Nephron progenitor cell (in vitro differentiated cells): ENCODE results near the gene SKIC8.

Experiments
- DNase-seq: peaks from one replicate; pipeline ENCODE4 v3.0.0; 2021
- H3K27ac Mint-ChIP-seq: 2 replicates; pipeline ENCODE4 v1.8.0; 2021; ENCODE audit warnings: mild to moderate bottlenecking, moderate library complexity, mixed read lengths
- H3K27me3 Mint-ChIP-seq: 2 replicates; pipeline ENCODE4 v1.8.0; 2021; ENCODE audit warnings: mild to moderate bottlenecking, low read depth, mixed read lengths; ENCODE audit not compliant: poor library complexity
- H3K36me3 Mint-ChIP-seq: 2 replicates; pipeline ENCODE4 v1.8.0; 2021; ENCODE audit warnings: low read depth, mixed read lengths
- H3K4me1 Mint-ChIP-seq: 2 replicates; pipeline ENCODE4 v1.8.0; 2021; ENCODE audit warnings: mixed read lengths
- H3K4me3 Mint-ChIP-seq: 2 replicates; pipeline ENCODE4 v1.8.0; 2021; ENCODE audit warnings: mild to moderate bottlenecking, moderate library complexity, mixed read lengths
- H3K9me3 Mint-ChIP-seq: 2 replicates; pipeline ENCODE4 v1.8.0; 2021; ENCODE audit warnings: mild to moderate bottlenecking, moderate library complexity, mixed read lengths
- TF ChIP-seq, protein P1 (sequence below): fragments of 200-600 bp; sonication (generic); IDR thresholded peaks from 2 replicates; pipeline ENCODE4 v1.5.0; 2021; ENCODE audit warnings: antibody characterized with exemption

Gene SKIC8

DNA sequence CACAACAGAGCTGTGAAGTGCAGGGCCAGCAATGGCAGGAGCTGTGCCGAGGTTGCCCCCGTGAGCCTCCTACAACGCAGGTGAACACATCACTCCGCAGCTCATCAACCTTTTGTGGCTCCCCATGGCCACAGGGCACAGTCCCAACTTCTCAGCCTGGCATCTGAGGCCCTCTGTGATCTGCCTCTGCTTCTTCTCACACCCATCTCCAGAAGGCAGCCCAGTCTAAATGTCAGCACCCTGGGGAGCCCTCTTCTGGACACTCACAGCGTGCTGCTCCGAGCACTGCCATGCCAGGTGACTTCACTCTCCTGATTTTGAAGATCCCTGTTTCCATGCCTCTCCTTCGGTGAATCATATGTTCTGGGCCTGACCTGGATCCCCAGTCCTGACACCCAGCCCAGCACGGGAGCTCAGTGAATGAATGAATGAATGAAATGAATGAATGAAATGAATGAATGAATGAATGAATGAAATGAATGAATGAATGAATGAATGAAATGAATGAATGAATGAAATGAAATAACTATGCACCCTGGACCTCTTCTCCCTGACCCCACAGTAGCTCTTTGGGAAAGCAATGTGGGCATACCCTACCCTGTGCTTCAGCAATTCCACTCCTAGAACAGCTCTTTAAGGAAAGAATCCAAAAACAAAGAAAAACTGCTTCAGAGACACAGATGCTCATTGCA is 17.9 kb upstream of the SKIC8 start:
- no peak for DNase-seq

DNA sequence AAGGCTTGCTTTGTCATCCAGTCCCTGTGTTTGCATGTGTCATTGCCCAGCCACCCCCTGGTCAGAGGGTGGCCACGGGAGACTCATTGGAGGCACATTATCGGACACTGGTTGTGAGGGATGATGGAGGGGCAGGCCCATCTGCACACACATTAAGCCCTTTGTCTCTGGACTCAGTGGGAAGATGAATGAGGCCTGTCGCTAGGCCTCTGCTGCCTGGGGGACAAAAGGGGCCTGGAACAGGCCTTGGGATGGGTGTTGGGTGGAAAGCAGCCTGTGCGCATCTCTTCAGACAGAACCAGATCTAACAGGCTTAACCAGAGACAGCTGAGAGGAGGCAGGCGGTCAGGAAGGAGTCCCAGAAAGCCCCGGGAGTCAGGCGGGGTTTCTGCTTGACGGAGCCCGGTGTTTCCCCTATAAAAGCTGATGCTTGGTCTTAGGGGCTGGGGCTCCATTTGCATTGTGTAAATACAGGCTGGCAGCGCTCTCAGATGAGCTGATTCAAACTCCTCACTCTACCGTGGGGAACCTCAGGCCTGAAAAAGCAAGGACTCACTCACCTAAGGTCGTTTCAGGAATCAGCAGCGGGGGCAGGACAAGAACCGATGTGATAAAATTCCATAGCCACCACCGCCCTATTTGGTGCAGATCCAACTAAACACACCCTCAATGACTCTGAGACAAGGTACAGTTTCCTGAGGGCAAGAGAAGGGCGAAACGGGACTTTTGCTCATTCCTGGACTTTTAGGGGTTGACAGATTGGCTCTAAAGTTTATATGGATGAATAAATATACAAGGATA is 17.1 kb upstream of the SKIC8 start:
- TF ChIP-seq, protein P1, sequence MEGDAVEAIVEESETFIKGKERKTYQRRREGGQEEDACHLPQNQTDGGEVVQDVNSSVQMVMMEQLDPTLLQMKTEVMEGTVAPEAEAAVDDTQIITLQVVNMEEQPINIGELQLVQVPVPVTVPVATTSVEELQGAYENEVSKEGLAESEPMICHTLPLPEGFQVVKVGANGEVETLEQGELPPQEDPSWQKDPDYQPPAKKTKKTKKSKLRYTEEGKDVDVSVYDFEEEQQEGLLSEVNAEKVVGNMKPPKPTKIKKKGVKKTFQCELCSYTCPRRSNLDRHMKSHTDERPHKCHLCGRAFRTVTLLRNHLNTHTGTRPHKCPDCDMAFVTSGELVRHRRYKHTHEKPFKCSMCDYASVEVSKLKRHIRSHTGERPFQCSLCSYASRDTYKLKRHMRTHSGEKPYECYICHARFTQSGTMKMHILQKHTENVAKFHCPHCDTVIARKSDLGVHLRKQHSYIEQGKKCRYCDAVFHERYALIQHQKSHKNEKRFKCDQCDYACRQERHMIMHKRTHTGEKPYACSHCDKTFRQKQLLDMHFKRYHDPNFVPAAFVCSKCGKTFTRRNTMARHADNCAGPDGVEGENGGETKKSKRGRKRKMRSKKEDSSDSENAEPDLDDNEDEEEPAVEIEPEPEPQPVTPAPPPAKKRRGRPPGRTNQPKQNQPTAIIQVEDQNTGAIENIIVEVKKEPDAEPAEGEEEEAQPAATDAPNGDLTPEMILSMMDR = no peak
- Mint-ChIP-seq H3K4me3 (no peak overlapping the region), H3K27ac (peak overlapping the region; percentile 97), H3K36me3 (no peaks in the 10 kb centered on the region), H3K9me3 (no peaks in the 10 kb centered on the region), H3K27me3 (peaks cover 64% of the 10 kb centered on the region), H3K4me1 (peaks cover 65% of the 10 kb centered on the region)
- no peak for DNase-seq

More for the DNA sequence above, 17.9 kb upstream of the SKIC8 start:
- Mint-ChIP-seq H3K36me3 (no peaks in the 10 kb centered on the region), H3K27ac (no peak overlapping the region), H3K9me3 (no peaks in the 10 kb centered on the region), H3K27me3 (peaks cover 63% of the 10 kb centered on the region), H3K4me3 (peak overlapping the region; percentile 44), H3K4me1 (peaks cover 71% of the 10 kb centered on the region)
- TF ChIP-seq, protein P1 = no peak

DNA sequence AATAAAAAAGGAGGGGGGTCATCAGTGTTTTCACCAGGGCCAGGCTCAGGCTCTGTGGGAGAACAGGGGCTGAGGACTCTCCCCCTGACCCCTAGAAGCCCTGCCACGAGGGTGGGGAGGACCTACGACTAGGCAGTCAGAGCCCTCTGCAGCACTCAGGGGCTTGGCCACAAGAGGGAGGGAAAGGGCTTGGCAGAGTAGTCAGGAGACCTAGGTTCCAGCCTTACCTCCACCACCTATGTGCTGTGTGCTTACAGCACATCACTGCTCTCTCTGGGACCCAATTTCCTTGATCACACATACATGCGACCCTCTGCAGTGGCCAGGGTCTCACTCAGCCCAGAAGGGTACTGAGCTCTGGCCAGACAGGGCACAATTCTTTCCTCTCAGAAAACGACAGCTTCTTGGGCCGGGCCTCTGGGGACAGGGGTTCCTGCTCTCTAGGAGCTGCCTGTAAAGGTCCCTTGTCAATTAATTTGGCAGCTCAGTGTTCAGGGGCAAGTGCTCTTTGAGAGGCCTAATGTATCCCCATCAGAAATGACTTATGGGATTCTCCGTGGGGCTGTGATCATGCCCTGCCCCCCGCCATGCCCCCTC is 16.4 kb upstream of the SKIC8 start:
- Mint-ChIP-seq H3K9me3 (no peaks in the 10 kb centered on the region), H3K27ac (peak overlapping the region; percentile 97), H3K4me3 (no peak overlapping the region), H3K36me3 (no peaks in the 10 kb centered on the region), H3K27me3 (peaks cover 71% of the 10 kb centered on the region), H3K4me1 (peaks cover 58% of the 10 kb centered on the region)
- TF ChIP-seq, protein P1 = peak; percentile 18
- DNase-seq = no peak

DNA sequence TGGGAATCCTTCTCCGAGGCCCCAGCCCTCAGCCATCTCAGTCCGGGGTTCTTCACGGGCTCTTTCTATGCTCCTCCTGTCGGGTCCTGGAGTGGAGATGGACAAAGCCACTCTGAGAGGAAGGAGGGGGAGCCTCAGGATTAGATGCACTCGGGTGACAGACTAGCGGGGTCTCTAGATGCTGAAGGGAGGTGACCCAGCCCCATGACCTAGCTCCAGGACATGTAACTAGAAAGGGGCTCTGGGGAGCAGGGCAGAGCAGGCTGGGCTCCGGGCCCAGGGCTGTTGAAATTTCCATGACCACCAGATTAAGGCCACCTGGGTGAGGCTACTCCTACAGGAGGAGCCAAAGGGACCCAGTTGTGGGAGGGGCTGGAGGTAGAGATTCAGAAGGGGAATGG is 14.8 kb upstream of the SKIC8 start:
- TF ChIP-seq, protein P1 = no peak
- Mint-ChIP-seq H3K9me3 (no peaks in the 10 kb centered on the region), H3K27me3 (peaks cover 72% of the 10 kb centered on the region), H3K27ac (no peak overlapping the region), H3K4me1 (peaks cover 45% of the 10 kb centered on the region), H3K36me3 (no peaks in the 10 kb centered on the region), H3K4me3 (no peak overlapping the region)
- no peak for DNase-seq

DNA sequence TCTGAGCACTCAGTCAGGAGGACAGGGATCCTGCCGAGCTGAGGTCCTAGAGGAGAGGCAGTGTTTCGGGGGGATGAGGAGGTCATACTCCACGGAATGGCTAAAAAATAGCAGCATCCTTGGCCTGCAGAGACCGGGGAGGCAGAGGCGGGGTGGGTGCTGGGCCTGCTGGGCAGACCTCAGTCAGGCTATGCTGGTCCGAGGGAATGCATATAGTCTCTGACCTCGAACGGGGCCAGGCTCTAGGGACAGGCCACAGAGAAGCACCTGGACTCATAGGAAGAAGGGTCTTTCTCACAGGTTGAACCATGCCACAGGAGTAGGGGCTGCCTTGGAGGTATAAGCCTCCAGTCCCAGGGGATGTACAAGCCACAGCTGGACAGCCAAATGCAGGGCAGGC is 14.0 kb upstream of the SKIC8 start:
- Mint-ChIP-seq H3K4me1 (peaks cover 41% of the 10 kb centered on the region), H3K27me3 (peaks cover 74% of the 10 kb centered on the region), H3K9me3 (no peaks in the 10 kb centered on the region), H3K27ac (no peak overlapping the region), H3K36me3 (no peaks in the 10 kb centered on the region), H3K4me3 (no peak overlapping the region)
- no peak for DNase-seq
- TF ChIP-seq, protein P1 = no peak
